ENCODE data around the gene MYOF.

Gene MYOF

GRCh38 chr10:93476756-93477155 lies 5.4 kb downstream of the MYOF start:
- Mint-ChIP-seq H3K27ac (no peak overlapping the region), H3K4me3 (no peak overlapping the region), H3K36me3 (ENCODE audit: low read depth) (peaks cover 5% of the 10 kb centered on the region), H3K9me3 (no peaks in the 10 kb centered on the region), H3K27me3 (ENCODE audit: low read depth, poor library complexity) (no peaks in the 10 kb centered on the region), H3K4me1 (peaks cover 40% of the 10 kb centered on the region)
- DNase-seq, result no peak
- no peak for TF ChIP-seq CTCF (IDR thresholded peaks at IDR 0.05)

- H3K4me1 Mint-ChIP-seq, result peaks cover 37% of the 10 kb centered on the region
- TF ChIP-seq CTCF (IDR thresholded peaks at IDR 0.05), result no peak
- no peak overlapping the region for H3K4me3 Mint-ChIP-seq
- no peak for DNase-seq
- H3K9me3 Mint-ChIP-seq, result no peaks in the 10 kb centered on the region
- peaks cover 5% of the 10 kb centered on the region for H3K36me3 Mint-ChIP-seq (ENCODE audit: low read depth)
- H3K27me3 Mint-ChIP-seq (ENCODE audit: low read depth, poor library complexity), result peaks cover under 1% of the 10 kb centered on the region
- no peak overlapping the region for H3K27ac Mint-ChIP-seq
Measured at GRCh38 chr10:93475871-93476270, 6.3 kb downstream of the MYOF start.

DNA sequence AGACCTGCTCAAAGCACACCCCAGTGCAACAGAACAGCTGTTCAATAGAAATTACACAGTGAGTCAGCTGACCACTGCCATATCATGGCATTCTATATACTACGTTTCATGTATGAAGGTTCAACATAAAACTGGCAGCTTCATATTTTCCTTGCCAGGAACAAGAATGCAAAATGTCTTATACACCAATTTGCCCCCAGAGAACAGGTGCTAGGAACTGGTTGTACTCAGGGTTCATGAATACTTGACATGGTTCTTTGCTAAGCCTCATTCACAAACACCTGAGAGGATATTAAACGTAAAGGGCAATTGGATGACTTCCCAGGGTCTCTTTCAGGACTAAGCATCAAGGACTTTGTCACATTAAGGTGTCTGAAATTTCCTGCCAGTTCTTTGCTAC lies 6.9 kb downstream of the MYOF start:
- H3K36me3 Mint-ChIP-seq (ENCODE audit: low read depth), result peaks cover 5% of the 10 kb centered on the region
- H3K27ac Mint-ChIP-seq, result no peak overlapping the region
- DNase-seq, result no peak
- peaks cover 4% of the 10 kb centered on the region for H3K27me3 Mint-ChIP-seq (ENCODE audit: low read depth, poor library complexity)
- H3K4me1 Mint-ChIP-seq, result peaks cover 40% of the 10 kb centered on the region
- no peaks in the 10 kb centered on the region for H3K9me3 Mint-ChIP-seq
- no peak overlapping the region for H3K4me3 Mint-ChIP-seq
- no peak for TF ChIP-seq CTCF (IDR thresholded peaks at IDR 0.05)

GRCh38 chr10:93473804-93474472 lies 8.2 kb downstream of the MYOF start:
- peaks cover 4% of the 10 kb centered on the region for H3K27me3 Mint-ChIP-seq (ENCODE audit: low read depth, poor library complexity)
- no peak for TF ChIP-seq CTCF (IDR thresholded peaks at IDR 0.05)
- H3K4me3 Mint-ChIP-seq, result no peak overlapping the region
- peaks cover 33% of the 10 kb centered on the region for H3K4me1 Mint-ChIP-seq
- H3K9me3 Mint-ChIP-seq, result no peaks in the 10 kb centered on the region
- peaks cover 5% of the 10 kb centered on the region for H3K36me3 Mint-ChIP-seq (ENCODE audit: low read depth)
- no peak overlapping the region for H3K27ac Mint-ChIP-seq
- DNase-seq, result no peak

- H3K9me3 Mint-ChIP-seq, result no peaks in the 10 kb centered on the region
- H3K27me3 Mint-ChIP-seq (ENCODE audit: low read depth, poor library complexity), result peaks cover 4% of the 10 kb centered on the region
- DNase-seq, result no peak
- H3K27ac Mint-ChIP-seq, result peak overlapping the region; percentile 32
- peaks cover 9% of the 10 kb centered on the region for H3K36me3 Mint-ChIP-seq (ENCODE audit: low read depth)
- H3K4me3 Mint-ChIP-seq, result no peak overlapping the region
- peaks cover 37% of the 10 kb centered on the region for H3K4me1 Mint-ChIP-seq
- no peak for TF ChIP-seq CTCF (IDR thresholded peaks at IDR 0.05)
Measured at GRCh38 chr10:93473161-93473560, 9.0 kb downstream of the MYOF start.

DNA sequence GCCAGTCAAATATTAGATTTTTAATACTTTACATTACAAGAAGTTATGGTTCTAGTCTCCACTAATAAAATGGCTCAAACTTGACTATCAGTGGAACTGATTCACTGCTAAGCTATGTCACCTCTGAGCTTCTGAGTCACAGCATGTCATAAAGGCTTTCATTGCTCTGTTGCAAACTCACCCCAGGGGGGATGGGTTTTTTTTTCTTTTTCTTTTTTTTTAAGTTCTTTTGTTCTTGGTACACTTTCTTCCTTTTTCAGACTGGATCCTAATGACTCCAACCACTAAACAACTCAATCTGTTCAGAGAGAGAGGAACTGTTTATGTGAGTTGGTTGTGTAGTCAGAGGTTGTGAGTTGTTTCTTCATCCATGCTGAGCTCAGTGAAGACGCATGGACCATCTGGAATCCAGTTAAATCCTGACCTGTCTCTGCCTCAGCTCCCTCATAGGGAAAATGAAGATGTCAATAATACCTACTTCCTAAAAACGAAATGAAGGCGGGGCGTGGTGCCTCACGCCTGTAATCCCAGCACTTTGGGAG lies 11.0 kb downstream of the MYOF start:
- H3K27me3 Mint-ChIP-seq (ENCODE audit: low read depth, poor library complexity), result peaks cover 4% of the 10 kb centered on the region
- H3K4me1 Mint-ChIP-seq, result peaks cover 38% of the 10 kb centered on the region
- no peak for TF ChIP-seq CTCF (IDR thresholded peaks at IDR 0.05)
- peak overlapping the region; percentile 94 for H3K27ac Mint-ChIP-seq
- no peak for DNase-seq
- H3K36me3 Mint-ChIP-seq (ENCODE audit: low read depth), result peaks cover 8% of the 10 kb centered on the region
- no peaks in the 10 kb centered on the region for H3K9me3 Mint-ChIP-seq
- H3K4me3 Mint-ChIP-seq, result no peak overlapping the region
